Measurements from ENCODE around the gene GMPR.
"Not testable (repeated sequence)": the region's sequence is repeated elsewhere in the genome, so short reads cannot be mapped to it uniquely, and the experiment has no call there.

GMPR gene

DNA sequence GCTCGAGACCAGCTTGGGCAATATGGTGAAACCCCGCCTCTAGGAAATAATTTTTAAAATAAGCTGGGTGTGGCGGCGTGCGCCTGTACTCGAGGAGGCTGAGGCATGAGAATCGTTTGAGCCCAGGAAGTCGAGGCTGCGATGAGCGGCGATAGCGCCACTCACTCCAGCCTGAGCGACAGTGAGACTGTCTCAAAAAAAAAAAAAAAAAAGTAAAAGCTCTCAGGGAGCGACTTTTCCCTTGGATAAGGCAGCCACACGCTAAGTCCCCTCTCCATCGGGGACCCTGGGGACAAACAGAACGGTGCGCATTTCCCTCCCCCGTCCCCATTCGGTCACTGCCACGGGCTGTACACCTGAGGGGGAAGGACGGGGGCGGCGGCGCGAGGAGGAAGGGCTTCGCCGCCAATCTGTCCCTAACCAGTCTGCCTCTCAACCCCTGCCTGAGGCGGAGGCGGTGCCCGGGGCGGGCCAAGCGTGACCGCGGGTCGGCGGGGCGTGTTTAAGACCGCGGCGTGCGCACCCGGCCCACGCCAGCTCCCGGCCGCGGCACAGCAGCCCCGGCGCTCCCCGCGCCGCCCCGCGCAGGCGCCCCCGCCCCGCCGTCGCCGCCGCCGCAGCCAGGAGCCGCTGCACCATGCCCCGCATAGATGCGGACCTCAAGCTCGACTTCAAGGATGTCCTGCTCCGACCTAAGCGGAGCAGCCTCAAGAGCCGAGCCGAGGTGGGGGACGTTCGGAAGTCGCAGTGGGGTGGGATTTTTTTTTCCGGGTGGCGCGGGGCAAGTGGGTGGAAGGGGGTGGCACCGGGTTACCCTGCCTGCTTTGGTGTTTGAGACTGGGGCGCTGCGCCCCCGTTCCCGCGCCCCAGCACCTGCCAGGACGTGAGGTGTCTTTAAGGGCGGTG lies at the start of gene GMPR:
Gene GMPR (plus strand): TSS at position 531 of the 906 bp plus-strand sequence. CDS start 107 bp downstream, at position 638.
- DNase-seq, result no peak

DNA sequence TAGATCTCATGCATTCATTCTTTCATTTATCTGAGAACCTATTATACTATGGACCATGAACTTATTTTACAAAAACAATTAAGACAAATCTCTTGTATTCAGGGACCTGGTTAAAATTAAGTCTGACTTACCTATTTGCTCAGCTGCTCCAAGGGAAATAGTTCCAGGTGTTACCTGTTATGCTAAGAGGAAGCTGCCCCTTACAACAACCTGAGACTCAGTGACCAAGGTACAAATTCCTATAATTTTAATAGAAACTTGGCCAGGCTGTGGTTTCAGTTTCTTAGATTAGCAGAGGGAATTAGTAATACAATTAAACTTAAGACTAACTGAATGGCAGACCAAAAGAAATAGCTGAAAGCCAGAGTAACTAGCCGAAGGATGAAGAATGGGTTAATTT lies 48.2 kb upstream of the GMPR start:
- no peak for DNase-seq

DNA sequence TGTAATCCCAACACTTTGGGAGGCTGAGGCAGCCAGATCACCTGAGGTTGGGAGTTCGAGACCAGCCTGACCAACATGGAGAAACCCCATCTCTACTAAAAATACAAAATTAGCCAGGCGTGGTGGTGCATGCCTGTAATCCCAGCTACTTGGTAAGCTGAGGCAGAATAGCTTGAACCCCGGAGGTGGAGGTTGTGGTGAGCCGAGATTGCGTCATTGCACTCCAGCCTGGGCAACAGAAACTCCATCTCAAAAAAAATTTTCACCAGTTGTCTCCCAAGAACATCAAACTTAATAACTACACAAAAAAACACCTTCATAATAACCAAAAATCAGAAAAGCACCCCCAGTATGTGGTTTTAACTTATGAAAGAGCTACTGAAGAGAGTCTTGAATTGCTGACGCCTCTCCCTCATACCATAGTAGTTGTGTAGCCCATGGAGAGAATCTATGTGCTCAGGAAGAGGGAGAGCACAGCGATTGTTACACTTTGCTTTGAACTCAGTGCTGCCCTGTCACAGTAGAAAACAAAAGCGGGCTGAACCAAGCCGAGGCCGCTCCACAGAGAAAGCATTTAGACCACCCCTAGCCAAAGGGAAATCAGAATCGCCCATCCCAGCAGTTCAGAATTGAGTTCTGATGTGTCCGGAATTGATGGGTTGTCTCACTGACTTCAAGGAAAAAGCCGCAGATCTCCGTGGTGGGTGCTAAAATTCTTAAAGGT lies 42.0 kb upstream of the GMPR start:
- DNase-seq, result no peak

DNA sequence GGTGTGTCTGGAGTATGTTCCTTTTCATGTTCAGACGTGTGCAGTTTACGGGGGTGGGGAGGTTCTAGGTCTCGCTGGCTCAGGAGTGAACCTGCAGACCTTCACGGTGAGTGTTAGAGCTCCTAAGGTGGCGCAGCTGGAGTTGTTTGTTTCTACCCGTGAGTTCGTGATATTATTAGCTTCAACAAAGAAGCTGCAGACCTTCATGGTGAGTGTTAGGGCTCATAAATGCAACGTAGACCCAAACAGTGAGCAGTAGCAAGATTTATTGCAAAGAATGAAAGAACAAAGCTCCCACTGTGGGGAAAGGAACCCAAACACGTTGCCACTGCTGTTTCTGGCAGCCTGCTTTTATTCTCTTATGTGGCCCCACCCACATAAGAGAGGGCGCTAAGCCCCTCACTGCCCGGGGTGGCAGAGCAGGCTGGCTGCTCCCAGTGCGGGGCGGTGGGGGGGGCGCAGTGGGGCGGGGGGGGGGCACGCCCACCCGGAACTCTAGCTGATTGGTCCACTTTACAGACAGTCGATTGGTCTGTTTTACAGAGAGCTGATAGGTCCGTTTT lies 41.3 kb upstream of the GMPR start:
- no peak for DNase-seq

DNA sequence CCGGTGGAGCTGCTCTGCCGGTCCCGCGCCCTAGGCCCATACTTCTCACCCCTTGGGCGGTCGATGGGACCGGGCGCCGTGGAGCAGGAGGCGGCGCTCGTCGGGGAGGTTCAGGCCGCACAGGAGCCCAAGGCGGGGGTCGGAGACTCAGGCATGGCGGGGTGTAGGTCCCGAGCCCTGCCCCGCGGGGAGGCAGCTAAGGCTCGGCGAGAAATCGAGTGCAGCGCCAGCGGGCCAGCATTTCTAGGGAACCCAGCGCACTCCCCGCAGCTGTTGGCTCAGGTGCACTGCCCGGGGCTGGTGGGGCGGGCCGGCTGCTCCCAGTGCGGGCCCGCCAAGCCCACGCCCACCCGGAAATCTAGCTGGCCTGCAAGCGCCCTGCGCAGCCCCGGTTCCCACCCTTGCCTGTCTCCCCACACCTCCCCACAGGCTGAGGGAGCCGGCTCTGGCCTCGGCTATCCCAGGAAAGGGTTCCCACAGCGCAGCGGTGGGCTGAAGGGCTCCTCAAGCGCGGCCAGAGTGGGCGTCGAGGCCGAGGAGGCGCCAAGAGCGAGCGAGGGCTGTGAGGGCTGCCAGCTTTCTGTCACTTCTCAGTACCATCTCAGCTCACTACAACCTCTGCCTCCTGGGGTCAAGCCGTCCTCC lies 40.2 kb upstream of the GMPR start:
- DNase-seq, result no peak

DNA sequence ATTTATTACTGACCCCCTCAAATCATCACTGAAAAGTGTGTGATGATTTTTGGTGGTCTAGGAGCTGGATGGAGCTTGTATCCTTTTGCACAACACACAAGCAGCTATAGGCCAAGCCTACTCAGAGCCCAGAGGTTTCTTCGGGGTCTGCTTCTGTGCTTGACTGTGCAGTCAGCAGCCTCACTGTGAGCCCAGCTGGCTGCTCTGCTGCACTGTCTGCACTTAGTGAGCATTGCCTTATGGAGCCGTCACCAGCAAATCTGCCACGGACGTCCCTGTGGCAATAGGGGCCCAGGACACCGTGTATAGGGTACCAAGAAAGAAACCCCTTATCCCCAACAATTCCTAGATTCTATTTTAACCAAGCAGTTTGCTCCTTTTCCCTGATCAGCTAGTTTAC lies 38.6 kb upstream of the GMPR start:
- DNase-seq, result no peak

DNA sequence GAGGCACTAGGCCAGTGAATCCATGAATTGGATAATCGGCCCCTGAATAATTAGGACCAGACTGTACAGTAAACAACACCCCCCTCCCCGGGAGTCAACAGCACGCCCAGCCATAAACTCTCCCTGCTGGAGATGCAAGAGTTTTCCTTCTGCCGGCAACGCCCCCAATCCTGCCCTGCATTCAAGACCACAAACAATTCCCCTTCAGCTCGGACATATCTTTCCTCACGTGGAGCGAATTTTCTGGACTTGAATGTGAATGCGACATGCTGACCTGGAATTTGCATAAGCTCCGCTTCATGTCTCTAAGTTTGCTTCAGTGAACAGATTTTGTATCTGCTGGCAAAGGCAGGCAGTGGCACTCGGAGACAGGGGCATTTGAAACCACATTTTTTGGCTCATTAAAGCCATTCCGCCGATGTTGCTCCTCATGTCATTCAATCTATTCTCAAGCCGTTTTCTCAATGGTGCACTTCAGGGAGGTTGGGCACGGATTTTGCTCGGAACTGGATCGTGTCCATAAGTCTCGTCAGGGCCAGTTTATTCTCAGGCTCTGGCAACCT lies 38.0 kb upstream of the GMPR start:
- DNase-seq, result no peak

DNA sequence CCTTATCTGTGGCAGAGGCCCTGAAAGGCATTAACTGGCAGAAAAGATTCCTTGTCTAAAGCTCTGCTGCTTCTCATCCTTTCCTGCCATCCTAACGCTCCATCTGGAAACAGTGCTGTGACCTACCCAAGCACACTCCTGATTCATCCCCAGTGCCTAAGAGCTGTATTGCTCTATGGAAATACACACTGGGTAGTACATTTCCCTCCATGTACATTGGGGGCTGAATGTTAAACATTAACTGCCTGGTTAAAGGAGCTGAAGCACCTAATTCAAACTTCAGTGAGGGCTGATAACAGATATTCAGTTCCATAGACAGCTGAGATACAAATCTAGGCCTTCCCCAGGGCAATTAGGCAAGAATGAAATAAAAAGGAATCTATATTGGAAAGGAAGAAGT lies 36.7 kb upstream of the GMPR start:
- DNase-seq, result no peak

DNA sequence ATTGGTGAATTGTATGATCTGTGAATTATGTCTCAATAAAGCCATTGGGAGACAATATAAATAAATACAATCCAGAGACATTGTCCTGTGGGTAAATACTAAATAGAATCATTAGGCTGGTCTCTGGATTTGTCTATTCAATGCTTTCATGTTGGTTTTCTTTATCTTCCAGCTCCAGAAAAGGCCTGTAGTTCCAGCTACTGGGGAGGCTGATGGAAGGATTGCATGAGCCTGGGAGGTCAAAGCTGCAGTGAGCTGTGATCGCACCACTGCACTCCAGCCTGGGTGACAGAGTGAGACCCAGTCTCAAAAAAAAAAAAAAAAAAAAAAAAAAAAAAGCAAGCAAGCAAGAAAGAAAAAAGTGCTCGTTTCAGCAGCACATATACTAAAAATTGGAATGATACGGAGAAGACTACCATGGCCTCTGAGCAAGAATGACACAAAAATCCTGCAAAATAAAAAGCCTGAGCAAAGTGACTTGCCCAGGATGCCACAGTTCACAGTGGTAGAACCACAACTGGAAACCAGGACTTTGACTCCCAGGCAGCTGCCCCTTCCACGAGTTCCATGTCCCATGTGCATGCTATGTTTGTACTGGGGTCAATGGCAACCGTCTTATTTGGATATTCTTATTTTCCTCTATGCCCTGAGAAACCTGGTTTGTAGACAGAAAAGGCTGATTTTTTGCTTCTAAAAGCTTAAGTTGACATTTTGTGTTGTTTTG lies 33.6 kb upstream of the GMPR start:
- no peak for DNase-seq

DNA sequence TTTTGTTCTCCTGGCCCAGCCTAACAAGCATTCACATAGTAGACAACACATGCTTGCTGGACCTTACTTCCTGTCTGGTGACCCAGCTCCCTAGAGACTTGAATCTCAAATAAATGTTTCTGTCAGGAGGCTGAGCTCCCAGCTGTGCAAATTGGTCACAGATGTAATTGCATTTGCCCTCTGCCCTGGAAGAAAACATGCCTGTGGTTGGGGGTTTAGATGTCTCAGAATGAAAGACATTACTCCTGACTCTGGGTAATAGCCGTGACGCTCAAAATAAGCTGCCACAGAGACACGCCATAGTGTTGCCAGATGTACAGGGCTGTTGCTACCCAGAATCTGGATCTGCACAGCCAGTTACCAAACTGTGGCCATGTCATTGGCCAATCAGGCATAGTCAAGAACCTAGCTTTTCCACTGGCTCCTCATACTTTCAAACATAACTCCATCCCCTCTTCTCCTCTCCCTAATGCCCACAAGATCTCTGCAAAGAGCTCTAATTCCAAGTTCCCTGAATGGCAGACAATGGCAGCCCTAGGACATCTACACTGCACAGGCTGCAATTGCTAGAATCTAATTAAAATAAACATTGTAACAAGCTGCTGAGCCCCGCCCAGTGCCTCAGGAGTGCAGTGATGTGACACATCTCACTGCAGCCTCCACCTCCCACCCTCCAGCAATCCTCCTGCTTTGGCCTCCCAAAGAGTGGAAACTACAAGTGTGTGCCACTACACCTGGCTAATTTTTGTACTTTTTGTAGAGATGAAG lies 32.8 kb upstream of the GMPR start:
- DNase-seq, result no peak

DNA sequence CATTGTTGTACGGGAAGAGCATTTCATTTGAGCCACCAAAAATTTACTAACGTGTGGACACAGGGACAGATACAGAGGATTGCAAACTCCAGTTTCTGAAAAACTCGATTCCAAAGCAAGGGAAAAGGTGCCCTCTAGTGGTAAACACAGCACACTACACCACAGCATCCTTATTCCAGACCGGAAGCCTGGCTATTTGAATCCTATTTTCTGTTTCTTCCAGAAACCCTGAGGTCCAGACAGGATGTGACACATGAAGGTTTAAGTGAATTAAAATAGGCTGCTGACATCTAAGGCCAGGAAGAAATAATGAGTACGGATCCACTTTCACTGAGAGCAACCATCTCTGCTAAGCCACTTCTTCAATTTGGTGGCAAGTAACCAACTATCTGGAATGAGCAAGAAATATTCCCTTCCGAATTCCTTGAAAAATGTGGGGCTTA lies 31.8 kb upstream of the GMPR start:
- DNase-seq, result peak; percentile 2

DNA sequence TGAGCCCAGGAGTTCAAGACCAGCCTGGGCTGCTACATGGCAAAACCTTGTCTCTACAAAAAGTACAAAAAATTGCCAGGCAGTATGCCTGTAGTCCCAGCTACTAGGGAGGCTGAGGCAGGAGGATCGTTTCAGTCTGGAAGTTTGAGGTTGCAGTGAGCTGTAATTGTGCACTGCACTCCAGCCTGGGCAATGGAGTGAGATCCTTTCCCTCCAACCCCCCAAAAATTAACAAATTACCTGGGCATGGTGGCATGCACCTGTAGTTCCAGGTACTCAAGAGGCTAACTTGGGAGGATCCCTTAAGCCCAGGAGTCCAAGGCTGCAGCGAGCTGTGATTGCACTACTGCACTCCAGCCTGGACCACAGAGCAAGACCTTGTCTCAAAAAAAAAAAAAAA lies 29.4 kb upstream of the GMPR start:
- DNase-seq, result no peak

DNA sequence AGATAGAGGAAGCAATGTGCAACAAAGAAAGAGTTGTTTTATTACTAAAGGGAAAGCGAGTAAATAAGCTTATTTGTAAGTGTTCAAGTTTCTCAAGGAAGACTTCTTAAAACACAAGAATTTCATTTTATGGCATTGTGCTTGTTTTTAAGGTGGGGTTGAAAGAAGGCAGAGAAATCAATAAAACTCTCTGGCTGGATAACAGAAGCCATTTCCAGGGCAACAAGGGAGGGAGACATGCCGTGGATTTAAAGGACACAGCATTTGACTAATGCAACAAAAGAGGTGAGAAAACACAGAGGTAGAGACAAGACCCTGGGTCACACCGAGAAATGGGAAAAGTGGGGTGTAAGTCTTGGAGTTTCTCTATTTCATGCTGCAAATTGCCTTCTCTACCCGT lies 28.8 kb upstream of the GMPR start:
- no peak for DNase-seq

DNA sequence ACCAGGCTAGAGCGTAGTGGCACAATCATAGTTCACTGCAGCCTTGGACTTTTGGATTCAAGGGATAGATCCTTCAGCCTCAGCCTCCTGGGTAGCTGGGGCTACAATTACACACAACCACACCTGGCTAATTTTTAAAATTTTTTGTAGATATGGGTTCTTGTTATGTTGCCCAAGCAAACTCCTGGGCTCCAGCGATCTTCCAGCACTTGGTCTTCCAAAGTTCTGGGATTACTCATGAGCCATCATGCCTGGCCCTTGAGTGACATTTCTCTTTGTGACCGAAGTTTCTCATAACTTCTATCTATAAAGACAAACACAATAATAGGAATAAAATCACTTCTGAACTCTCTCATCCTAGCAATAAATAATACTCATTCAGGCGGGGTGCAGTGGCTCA lies 26.1 kb upstream of the GMPR start:
- DNase-seq, result no peak

DNA sequence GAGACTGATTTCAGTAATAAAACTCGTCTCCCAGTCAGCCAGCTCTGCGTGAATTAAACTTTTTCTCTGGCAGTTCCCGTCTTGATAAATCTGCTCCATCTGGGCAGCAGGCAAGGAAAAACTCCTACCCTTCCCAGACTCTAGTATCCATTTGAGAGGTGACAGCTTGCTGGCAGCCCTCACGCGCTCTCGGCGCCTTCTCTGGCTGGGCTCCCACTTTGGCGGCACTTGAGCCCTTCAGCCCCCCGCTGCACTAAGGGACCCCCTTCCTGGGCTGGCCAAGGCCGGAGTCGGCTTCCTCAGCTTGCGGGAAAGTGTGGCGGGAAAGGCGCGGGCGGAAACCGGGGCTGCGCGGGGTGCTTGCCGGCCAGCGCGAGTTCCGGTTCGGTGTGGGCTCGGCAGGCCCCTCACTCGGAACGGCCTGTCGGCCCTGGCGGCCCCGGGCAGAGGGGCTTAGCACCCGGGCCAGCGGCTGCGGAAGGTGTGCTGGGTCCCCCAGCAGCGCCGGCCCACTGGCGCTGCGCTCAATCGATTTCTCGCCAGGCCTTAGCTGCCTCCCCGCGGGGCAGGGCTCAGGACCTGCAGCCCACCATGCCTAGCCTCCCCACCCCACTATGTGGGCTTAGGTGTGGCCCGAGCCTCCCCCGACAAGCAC lies 21.8 kb upstream of the GMPR start:
- DNase-seq, result no peak

DNA sequence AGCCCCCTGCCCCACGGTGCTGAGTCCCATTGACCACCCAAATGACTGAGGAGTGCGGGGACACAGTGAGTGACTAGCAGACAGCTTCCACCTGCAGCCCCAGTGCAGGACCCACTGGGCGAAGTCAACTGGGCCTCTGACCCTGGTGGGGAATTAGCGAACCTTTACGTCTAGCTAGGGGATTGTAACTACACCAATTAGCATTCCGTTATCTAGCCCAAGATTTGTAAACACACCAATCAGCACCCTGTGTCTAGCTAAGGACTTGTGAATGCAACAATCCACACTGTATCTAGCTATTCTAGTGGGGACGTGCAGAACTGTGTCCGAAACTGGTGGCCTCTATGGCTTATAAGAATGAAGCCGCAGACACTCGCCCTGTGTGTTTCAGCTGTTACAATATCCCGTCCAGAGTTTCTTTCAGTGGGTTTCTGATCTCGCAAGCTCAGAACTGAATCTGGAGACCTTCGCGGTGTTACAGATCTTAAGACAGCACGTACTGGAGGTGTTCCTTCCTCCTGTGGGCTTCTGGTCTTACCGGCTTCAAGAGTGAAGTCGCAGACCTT lies 21.1 kb upstream of the GMPR start:
- no peak for DNase-seq

DNA sequence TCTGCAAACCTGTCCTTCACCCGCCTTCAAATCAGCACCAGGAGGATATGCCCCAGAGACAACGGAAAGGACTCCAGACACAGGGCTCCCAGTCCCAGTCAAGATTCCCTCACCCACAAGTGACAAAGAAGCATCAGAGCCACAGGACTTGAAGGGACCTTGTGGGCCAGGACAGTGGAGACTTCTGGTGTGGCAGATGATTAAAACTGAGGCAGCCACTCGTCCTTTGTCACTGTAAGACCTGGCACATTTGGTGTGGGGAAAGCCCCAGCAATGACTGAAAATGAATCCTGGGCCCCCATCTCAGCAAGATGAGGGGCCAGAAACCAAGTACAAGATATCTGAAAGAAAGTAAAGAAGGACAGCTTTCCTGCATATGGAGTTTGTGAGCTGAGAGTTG lies 15.6 kb upstream of the GMPR start:
- no peak for DNase-seq

DNA sequence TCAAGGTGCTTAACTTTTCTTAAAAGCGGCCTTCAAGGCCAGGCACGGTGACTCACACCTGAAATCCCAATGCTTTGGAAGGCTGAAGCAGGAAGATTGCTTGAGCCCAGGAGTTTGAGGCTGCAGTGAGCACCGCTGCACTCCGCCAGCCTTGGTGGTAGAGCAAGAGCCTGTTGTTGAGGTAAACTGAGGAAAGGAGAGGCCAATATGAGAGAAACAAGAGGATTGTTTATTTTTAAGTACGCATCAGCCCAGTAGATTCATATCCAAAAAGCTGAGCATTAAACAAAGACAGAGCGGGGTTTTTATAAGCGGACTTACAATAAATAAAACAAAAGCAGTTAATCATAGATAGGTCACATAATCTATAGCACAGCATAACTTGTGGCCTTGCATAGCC lies 15.0 kb upstream of the GMPR start:
- no peak for DNase-seq

DNA sequence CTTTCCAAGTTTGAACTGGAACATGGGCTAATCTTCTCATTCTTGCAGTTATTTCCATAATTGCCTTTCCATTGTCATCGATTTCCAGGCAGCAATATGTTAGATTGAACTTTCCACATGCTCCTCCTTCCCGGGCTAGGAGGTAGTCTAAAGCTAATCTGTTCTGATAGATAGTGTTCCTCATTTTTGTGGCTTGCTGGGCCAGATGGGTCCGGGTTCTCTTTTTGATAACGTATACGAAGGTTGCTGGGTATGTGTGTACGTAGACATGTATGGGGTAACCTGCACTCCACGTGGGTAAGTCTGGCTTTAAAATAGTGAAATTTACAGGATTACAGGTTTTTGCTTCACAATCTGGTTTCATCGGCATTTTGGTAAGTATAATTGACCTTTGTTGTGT lies 14.0 kb upstream of the GMPR start:
- no peak for DNase-seq

DNA sequence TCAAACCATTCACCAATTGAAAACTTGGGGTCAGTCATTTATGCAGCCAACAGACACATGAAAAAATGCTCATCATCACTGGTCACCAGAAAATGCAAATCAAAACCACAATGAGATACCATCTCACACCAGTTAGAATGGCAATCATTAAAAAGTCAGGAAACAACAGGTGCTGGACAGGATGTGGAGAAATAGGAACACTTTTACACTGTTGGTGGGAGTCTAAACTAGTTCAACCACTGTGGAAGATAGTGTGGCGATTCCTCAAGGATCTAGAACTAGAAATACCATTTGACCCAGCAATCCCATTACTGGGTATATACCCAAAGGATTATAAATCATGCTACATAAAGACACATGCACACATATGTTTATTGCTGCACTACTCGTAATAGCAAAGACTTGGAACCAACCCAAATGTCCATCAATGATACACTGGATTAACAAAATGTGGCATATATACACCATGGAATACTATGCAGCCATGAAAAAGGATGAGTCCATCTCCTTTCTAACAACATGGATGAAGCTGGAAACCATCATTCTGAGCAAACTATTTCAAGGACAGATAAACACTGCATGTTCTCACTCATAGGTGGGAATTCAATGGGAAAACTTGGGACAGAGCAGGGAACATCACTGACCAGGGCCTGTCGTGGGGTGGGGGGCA lies 13.2 kb upstream of the GMPR start:
- DNase-seq, result not testable (repeated sequence)

All from NCI-H1436 treated with DMSO at 0.1 percent for 48 hours (cell line).